HCT116 (cell line): ENCODE results near the gene HMGN5. TPM values are rescaled to one million over a fixed set of nuclear protein-coding genes. Genes with fewer than 3 reads are reported as not detected.

ENCODE experiments used
- ATAC-seq: fragments of 200-7000 bp; cut with Tn5 transposase; 2 replicates; pipeline ENCODE4 v1.9.1; 2020; ENCODE audit warnings: mild to moderate bottlenecking, moderate library complexity
- BruUV-seq: library from RNA; stranded (reverse); fragments of 400-500 nt; replicated peaks from 2 replicates; lab custom pipeline; 2021; lab: Mats Ljungman, UMichigan
- CTCF ChIA-PET: fragments of 300-600 bp; sonication (Branson Sonifier 250); formaldehyde crosslinking; loops from one replicate; lab custom pipeline; 2021; ENCODE audit warnings: antibody characterized with exemption; lab: Charles Lee
- POLR2A ChIA-PET: fragments of 300-600, 350-600 bp; sonication (Branson Sonifier 250); formaldehyde crosslinking; loops from one replicate; lab custom pipeline; 2021; ENCODE audit warnings: antibody characterized with exemption; lab: Charles Lee
- RAD21 ChIA-PET, 2 experiments: fragments of 300-600 bp; sonication (Branson Sonifier 250); formaldehyde crosslinking; loops; one replicate each; lab custom pipeline; 2023; ENCODE audit warnings: low total read pairs in 2 of 2; ENCODE audit not compliant: uncharacterized antibody in 2 of 2, unreplicated experiment in 2 of 2, low non-redundant PET in 1 of 2; lab: Charles Lee
- DNase-seq: peaks from one replicate; pipeline ENCODE4 v3.0.0-alpha.2; 2010; ENCODE audit warnings: low read depth, low spot score
- H2AFZ ChIP-seq: fragments of 200-600 bp; shearing (Covaris generic), sonication (generic); 2 replicates; pipeline ENCODE4 v1.6.1; 2017; ENCODE audit warnings: low read depth, mixed run types, mixed read lengths, antibody characterized with exemption, low read length; ENCODE audit not compliant: poor library complexity, severe bottlenecking
- H3K27ac ChIP-seq: 2 replicates; pipeline ENCODE4 v1.5.1; 2012; ENCODE audit warnings: low read depth, low read length
- H3K27me3 ChIP-seq: fragments of 200-600 bp; sonication (generic); 2 replicates; pipeline ENCODE4 v1.6.1; 2016; ENCODE audit warnings: mixed run types, low read length, mixed read lengths; ENCODE audit not compliant: insufficient read depth
- H3K36me3 ChIP-seq, 2 experiments: fragments of 200-500 bp in 1 of 2; fragments of 200-600 bp in 1 of 2; sonication (Bioruptor generic) in 1 of 2; sonication (generic) in 1 of 2; 2 replicates each; pipeline versions ENCODE4 v1.5.1 to v1.6.1; 2014 to 2016; ENCODE audit warnings: low read length in 2 of 2, inconsistent platforms in 1 of 2, mixed read lengths in 1 of 2, mixed run types in 1 of 2; ENCODE audit not compliant: insufficient read depth in 2 of 2, control insufficient read depth in 1 of 2
- H3K4me1 ChIP-seq, 2 experiments: fragments of 200-600 bp in 1 of 2; sonication (generic) in 1 of 2; 2 replicates each; pipeline versions ENCODE4 v1.5.1 to v1.6.1; 2012 to 2017; ENCODE audit warnings: low read length in 2 of 2, inconsistent platforms in 1 of 2, mild to moderate bottlenecking in 1 of 2, mixed read lengths in 1 of 2, mixed run types in 1 of 2, moderate library complexity in 1 of 2; ENCODE audit not compliant: insufficient read depth in 2 of 2, control insufficient read depth in 1 of 2
- H3K4me2 ChIP-seq: fragments of 200-600 bp; sonication (generic); 2 replicates; pipeline ENCODE4 v1.6.1; 2017; ENCODE audit warnings: mixed run types, low read length, mixed read lengths
- H3K4me3 ChIP-seq, 2 experiments: fragments of 200-600 bp in 1 of 2; sonication (generic) in 1 of 2; replicated peaks in 1 of 2; 2 replicates each; pipeline ENCODE4 v1.5.1; 2011 to 2016; ENCODE audit warnings: low read length in 2 of 2, control low read depth in 1 of 2, low read depth in 1 of 2, mild to moderate bottlenecking in 1 of 2, mixed read lengths in 1 of 2, mixed run types in 1 of 2
- H3K79me2 ChIP-seq: fragments of 200-600 bp; sonication (generic); 2 replicates; pipeline ENCODE4 v1.6.1; 2017; ENCODE audit warnings: mild to moderate bottlenecking, mixed run types, low read length, moderate library complexity, mixed read lengths; ENCODE audit not compliant: insufficient read depth
- H3K9ac ChIP-seq: fragments of 200-600 bp; sonication (generic); 2 replicates; pipeline ENCODE4 v1.6.1; 2016; ENCODE audit warnings: low read length, mixed read lengths
- H3K9me2 ChIP-seq: fragments of 200-600 bp; sonication (generic), shearing (Covaris generic); 2 replicates; pipeline ENCODE4 v1.6.1; 2017; ENCODE audit warnings: mixed run types, mild to moderate bottlenecking, moderate library complexity; ENCODE audit not compliant: insufficient read depth
- H3K9me3 ChIP-seq, 2 experiments: fragments of 200-500 bp in 1 of 2; fragments of 200-600 bp in 1 of 2; sonication (Bioruptor generic) in 1 of 2; sonication (generic) in 1 of 2; 2 replicates each; pipeline ENCODE4 v1.6.1; 2014 to 2017; ENCODE audit warnings: low read length in 2 of 2, mixed read lengths in 2 of 2, inconsistent platforms in 1 of 2, low read depth in 1 of 2, mild to moderate bottlenecking in 1 of 2, mixed run types in 1 of 2, moderate library complexity in 1 of 2; ENCODE audit not compliant: control insufficient read depth in 1 of 2, insufficient read depth in 1 of 2
- H4K20me1 ChIP-seq: fragments of 200-600 bp; sonication (generic), shearing (Covaris generic); 2 replicates; pipeline ENCODE4 v1.6.1; 2017; ENCODE audit warnings: mixed run types, mild to moderate bottlenecking, moderate library complexity; ENCODE audit not compliant: insufficient read depth
- CTCF ChIP-seq, 3 experiments: fragments of 200-600 bp in 1 of 3; sonication (generic) in 1 of 3; IDR thresholded peaks in 2 of 3; conservative IDR thresholded peaks in 1 of 3; 2 replicates each; pipeline ENCODE4 v1.5.1; 2012 to 2017; ENCODE audit warnings: low read depth in 2 of 3, low read length in 2 of 3, antibody characterized with exemption in 1 of 3, borderline replicate concordance in 1 of 3, control low read depth in 1 of 3, mild to moderate bottlenecking in 1 of 3, mixed read lengths in 1 of 3, mixed run types in 1 of 3, moderate library complexity in 1 of 3; ENCODE audit not compliant: insufficient read depth in 1 of 3
- EGR1 ChIP-seq: IDR thresholded peaks from 2 replicates; pipeline ENCODE4 v1.6.1; 2012; ENCODE audit warnings: low read depth
- EZH2 ChIP-seq: fragments of 200-600 bp; sonication (generic); IDR thresholded peaks from 2 replicates; pipeline ENCODE4 v1.6.1; 2017; ENCODE audit warnings: antibody characterized with exemption, mixed run types
- EZH2phosphoT487 ChIP-seq: fragments of 200-600 bp; IDR thresholded peaks from 2 replicates; pipeline ENCODE4 v1.6.1; 2018; ENCODE audit warnings: antibody characterized with exemption, borderline replicate concordance
- POLR2AphosphoS5 ChIP-seq: IDR thresholded peaks from 2 replicates; pipeline ENCODE4 v1.6.1; 2011; ENCODE audit warnings: mild to moderate bottlenecking, low read depth, low read length, moderate library complexity
- RAD21 ChIP-seq: IDR thresholded peaks from 2 replicates; pipeline ENCODE4 v1.6.1; 2012; ENCODE audit warnings: low read depth, mild to moderate bottlenecking
- REST ChIP-seq: IDR thresholded peaks from 2 replicates; pipeline ENCODE4 v1.6.1; 2012; ENCODE audit warnings: low read depth
- TCF7L2 ChIP-seq: IDR thresholded peaks from 2 replicates; pipeline ENCODE4 v1.7.0; 2011; ENCODE audit warnings: borderline replicate concordance, inconsistent platforms; ENCODE audit not compliant: insufficient read depth, insufficient read length; ENCODE audit errors: extremely low read depth
- YY1 ChIP-seq: IDR thresholded peaks from 2 replicates; pipeline ENCODE4 v1.6.1; 2011; ENCODE audit warnings: low read length, low read depth, moderate library complexity, mild to moderate bottlenecking; ENCODE audit not compliant: insufficient replicate concordance; ENCODE audit errors: extremely low read depth
- ZBTB33 ChIP-seq: IDR thresholded peaks from 2 replicates; pipeline ENCODE4 v1.6.1; 2011; ENCODE audit warnings: mild to moderate bottlenecking, low read length, moderate library complexity; ENCODE audit not compliant: insufficient replicate concordance; ENCODE audit errors: extremely low read depth
- ZFX ChIP-seq: fragments of 450-650 bp; IDR thresholded peaks from 2 replicates; pipeline ENCODE4 v1.6.1; 2017
- ZNF274 ChIP-seq: fragments of 200-500 bp; sonication (Bioruptor generic); IDR thresholded peaks from 2 replicates; pipeline ENCODE4 v1.6.1; 2014; ENCODE audit warnings: mild to moderate bottlenecking, low read depth, low read length, inconsistent platforms
- intact Hi-C: fragments of 100-400 bp; cut with micrococcal nuclease; formaldehyde crosslinking; loops from 2 replicates; pipeline ENCODE4 v1.10.0; 2022
- total RNA-seq: library from RNA; stranded (reverse); gene quantifications from one replicate; pipeline ENCODE4 v1.2.1, GENCODE V29; 2021; ENCODE audit not compliant: unreplicated experiment
- TF ChIP-seq, protein P1 (sequence below): IDR thresholded peaks from 2 replicates; pipeline ENCODE4 v1.6.1; 2012

Gene HMGN5
- total RNA-seq, 1 experiment from 2014 or later: 3.0 TPM

- no peak for TF ChIP-seq TCF7L2
- no peak for TF ChIP-seq YY1
- no peak for TF ChIP-seq EGR1
- no peak for TF ChIP-seq ZNF274
- TF ChIP-seq, all 23 proteins: peak for 3
These were observed 80.0 kb downstream of the HMGN5 start (continued) for GRCh38 chrX:81121513-81122363.

- peak; percentile 68 for ATAC-seq
- H3K9ac ChIP-seq: peak overlapping the region; percentile 33; the same call in 1 of the 2 replicates
- intact Hi-C loops: loop anchor here (5.0 to 10.0 kb wide), 2 partner anchors 246 to 309 kb away; no protein-coding TSS in a partner anchor
These were observed 80.8 kb downstream of the HMGN5 start for GRCh38 chrX:81120936-81121371.

More at GRCh38 chrX:81120936-81121371, 80.8 kb downstream of the HMGN5 start:
- H3K9me3 ChIP-seq: no peaks in the 10 kb centered on the region
- BruUV-seq: no TSS peak
- POLR2A ChIA-PET: interaction anchor here (0.7 kb wide), 1 partner anchor 765 kb away, joined by 3 read pairs; no protein-coding TSS in a partner anchor
- peak overlapping the region; percentile 42 to 58 for H3K4me3 ChIP-seq
- peak overlapping the region; percentile 86 for H3K4me2 ChIP-seq
- no peaks in the 10 kb centered on the region for H3K36me3 ChIP-seq
- no peaks in the 10 kb centered on the region for H3K79me2 ChIP-seq
- H3K27ac ChIP-seq: no peak overlapping the region; the same call in 1 of the 2 replicates
- CTCF ChIA-PET: interaction anchor here (0.6 to 1.0 kb wide), 2 partner anchors 75 to 252 kb away, joined by 3 read pairs; no protein-coding TSS in a partner anchor
- no peaks in the 10 kb centered on the region for H3K9me2 ChIP-seq
- H2AFZ ChIP-seq: peak overlapping the region; percentile 94
- peaks cover 0 to 4% of the 10 kb centered on the region in 2 experiments; a peak in 2 of 4 replicates for H3K4me1 ChIP-seq
- H3K27me3 ChIP-seq: no peaks in the 10 kb centered on the region
- TF ChIP-seq POLR2AphosphoS5: no peak
- peak; percentile 11; the same call in 1 of the 2 replicates for TF ChIP-seq RAD21
- TF ChIP-seq EZH2: no peak
- TF ChIP-seq, protein P1, sequence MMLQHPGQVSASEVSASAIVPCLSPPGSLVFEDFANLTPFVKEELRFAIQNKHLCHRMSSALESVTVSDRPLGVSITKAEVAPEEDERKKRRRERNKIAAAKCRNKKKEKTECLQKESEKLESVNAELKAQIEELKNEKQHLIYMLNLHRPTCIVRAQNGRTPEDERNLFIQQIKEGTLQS: no peak
- no peak for TF ChIP-seq EZH2phosphoT487
- peak; percentile 13 for TF ChIP-seq TCF7L2
- no peak for TF ChIP-seq ZBTB33
- TF ChIP-seq ZFX: no peak
- no peak for TF ChIP-seq REST
- peak; percentile 3 to 56 (median 55); a peak in 4 of 6 replicates for TF ChIP-seq CTCF (IDR thresholded peaks at IDR 0.05 in 2 of 3, conservative IDR thresholded peaks at IDR 0.05 in 1 of 3; ENCODE audit: borderline replicate concordance in 1 of 3, insufficient read depth in 1 of 3, low read depth in 2 of 3, low read length in 2 of 3)
- DNase-seq: no peak
- RAD21 ChIA-PET: interaction anchor here in 1 of 2 experiments (0.6 kb wide), 1 partner anchor 244 kb away, joined by 4 read pairs; no protein-coding TSS in a partner anchor
- H4K20me1 ChIP-seq: no peaks in the 10 kb centered on the region
